WERI-Rb-1 (cell line): ENCODE results near the gene GJA4.
"Not testable (repeated sequence)": the region's sequence is repeated elsewhere in the genome, so short reads cannot be mapped to it uniquely, and the experiment has no call there.

Source experiments
- DNase-seq: peaks from one replicate; pipeline ENCODE4 v3.0.0-alpha.2; 2020
- H3K27ac ChIP-seq: fragments of 250-450 bp; sonication (Bioruptor Pico); 2 replicates; pipeline ENCODE4 v1.5.1; 2020; ENCODE audit warnings: mild to moderate bottlenecking, moderate library complexity
- H3K27me3 ChIP-seq: fragments of 250-450 bp; sonication (Bioruptor Pico); 2 replicates; pipeline ENCODE4 v1.5.1; 2021; ENCODE audit warnings: mild to moderate bottlenecking, low read depth, moderate library complexity; ENCODE audit not compliant: insufficient read depth, severe bottlenecking
- H3K36me3 ChIP-seq: fragments of 250-450 bp; sonication (Bioruptor Pico); 2 replicates; pipeline ENCODE4 v1.5.1; 2020; ENCODE audit warnings: mild to moderate bottlenecking, moderate library complexity
- H3K4me3 ChIP-seq: 2 replicates; pipeline ENCODE4 v1.5.1; 2011; ENCODE audit warnings: low read depth, mild to moderate bottlenecking, control low read depth, low read length
- H3K9me3 ChIP-seq: fragments of 250-450 bp; sonication (Bioruptor Pico); 2 replicates; pipeline ENCODE4 v1.5.1; 2021; ENCODE audit warnings: mild to moderate bottlenecking, moderate library complexity; ENCODE audit not compliant: severe bottlenecking
- TF ChIP-seq, protein P1 (sequence below): IDR thresholded peaks from 2 replicates; pipeline ENCODE4 v1.5.1; 2011; ENCODE audit warnings: low read depth, mild to moderate bottlenecking, control low read depth, inconsistent platforms, low read length

Gene GJA4

DNA sequence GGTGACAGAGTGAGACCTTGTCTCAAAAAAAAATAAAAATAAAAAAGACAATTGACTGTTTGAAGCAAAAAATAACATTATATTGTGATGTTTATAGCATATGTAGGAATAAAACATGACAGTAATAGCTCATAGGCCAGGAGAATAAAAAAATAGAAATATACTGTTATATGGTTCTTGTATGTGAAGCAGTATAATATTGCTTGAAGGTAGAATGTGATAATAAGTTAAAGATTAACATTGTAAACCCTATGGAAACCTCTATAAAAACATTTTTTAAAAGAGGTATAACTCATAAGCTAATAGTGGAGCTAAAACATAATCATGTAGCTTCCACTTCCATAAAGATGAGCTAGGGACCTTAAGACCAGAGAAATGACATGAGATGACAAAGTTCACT, 23.5 kb downstream of the GJA4 start:
- H3K36me3 ChIP-seq, result no peaks in the 10 kb centered on the region
- no peaks in the 10 kb centered on the region for H3K9me3 ChIP-seq
- H3K27ac ChIP-seq, result no peak overlapping the region
- TF ChIP-seq, protein P1, sequence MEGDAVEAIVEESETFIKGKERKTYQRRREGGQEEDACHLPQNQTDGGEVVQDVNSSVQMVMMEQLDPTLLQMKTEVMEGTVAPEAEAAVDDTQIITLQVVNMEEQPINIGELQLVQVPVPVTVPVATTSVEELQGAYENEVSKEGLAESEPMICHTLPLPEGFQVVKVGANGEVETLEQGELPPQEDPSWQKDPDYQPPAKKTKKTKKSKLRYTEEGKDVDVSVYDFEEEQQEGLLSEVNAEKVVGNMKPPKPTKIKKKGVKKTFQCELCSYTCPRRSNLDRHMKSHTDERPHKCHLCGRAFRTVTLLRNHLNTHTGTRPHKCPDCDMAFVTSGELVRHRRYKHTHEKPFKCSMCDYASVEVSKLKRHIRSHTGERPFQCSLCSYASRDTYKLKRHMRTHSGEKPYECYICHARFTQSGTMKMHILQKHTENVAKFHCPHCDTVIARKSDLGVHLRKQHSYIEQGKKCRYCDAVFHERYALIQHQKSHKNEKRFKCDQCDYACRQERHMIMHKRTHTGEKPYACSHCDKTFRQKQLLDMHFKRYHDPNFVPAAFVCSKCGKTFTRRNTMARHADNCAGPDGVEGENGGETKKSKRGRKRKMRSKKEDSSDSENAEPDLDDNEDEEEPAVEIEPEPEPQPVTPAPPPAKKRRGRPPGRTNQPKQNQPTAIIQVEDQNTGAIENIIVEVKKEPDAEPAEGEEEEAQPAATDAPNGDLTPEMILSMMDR, result no peak
- DNase-seq, result no peak
- H3K27me3 ChIP-seq, result no peaks in the 10 kb centered on the region
- no peak overlapping the region for H3K4me3 ChIP-seq

DNA sequence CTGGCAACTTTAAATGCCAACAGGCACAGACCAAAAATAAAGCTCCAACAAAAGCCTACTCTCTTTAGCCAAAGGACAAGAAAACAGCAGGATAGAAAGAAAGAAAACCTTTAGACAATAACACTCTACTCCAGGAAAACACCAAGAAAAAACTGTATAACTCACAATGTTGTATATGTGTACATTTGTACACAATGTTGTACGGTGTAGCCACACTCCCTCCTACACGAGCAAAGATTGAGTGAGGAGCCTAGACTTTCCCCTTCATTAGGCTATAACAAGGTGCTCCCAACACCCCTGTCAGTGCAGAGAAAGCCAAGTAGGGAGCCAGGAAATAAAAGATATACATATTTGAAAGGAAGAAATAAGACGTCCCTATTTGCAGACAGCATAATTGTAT, 24.0 kb downstream of the GJA4 start:
- TF ChIP-seq, protein P1, result no peak
- Histone ChIP-seq H3K27me3 (no peaks in the 10 kb centered on the region), H3K27ac (no peak overlapping the region), H3K4me3 (no peak overlapping the region), H3K9me3 (no peaks in the 10 kb centered on the region), H3K36me3 (no peaks in the 10 kb centered on the region)
- DNase-seq, result no peak

DNA sequence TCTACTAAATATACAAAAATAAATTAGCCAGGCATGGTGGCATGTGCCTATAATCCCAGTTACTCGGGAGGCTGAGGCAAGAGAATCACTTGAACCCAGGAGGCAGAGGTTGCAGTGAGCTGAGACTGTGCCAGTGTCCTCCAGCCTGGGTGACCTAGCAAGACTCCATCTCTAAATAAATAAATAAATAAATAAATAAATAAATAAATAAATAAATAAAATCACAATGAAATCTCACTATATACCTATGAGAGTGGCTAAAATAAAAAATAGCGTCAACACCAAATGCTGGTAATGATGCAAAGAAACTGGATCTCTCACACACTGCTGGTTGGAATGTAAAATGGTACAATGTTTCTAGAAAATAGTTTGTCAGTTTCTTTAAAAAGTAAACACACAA, 26.1 kb downstream of the GJA4 start:
- not testable (repeated sequence) for H3K4me3 ChIP-seq, H3K36me3 ChIP-seq, DNase-seq, H3K27me3 ChIP-seq, H3K9me3 ChIP-seq, H3K27ac ChIP-seq

DNA sequence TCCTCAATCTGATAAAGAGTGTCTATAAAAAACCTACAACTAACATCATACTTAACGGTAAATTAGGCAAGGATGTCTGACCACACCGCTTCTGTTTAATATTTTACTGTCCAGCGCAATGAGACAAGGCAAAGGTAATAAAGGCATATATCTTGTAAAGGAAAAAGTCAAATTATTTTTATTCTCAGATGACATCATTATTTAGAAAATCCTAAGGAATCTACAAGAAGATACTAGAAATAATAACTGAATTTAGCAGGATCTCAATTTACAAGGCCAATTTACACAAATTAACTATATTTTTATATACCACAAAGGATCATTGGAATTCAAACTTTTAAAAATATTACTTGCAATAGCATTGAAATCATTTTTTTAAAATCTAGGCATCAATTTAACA, 29.4 kb downstream of the GJA4 start:
- H3K27ac ChIP-seq, result no peak overlapping the region
- TF ChIP-seq, protein P1, result no peak
- H3K9me3 ChIP-seq, result no peaks in the 10 kb centered on the region
- H3K4me3 ChIP-seq, result no peak overlapping the region
- no peaks in the 10 kb centered on the region for H3K27me3 ChIP-seq
- no peaks in the 10 kb centered on the region for H3K36me3 ChIP-seq
- no peak for DNase-seq

DNA sequence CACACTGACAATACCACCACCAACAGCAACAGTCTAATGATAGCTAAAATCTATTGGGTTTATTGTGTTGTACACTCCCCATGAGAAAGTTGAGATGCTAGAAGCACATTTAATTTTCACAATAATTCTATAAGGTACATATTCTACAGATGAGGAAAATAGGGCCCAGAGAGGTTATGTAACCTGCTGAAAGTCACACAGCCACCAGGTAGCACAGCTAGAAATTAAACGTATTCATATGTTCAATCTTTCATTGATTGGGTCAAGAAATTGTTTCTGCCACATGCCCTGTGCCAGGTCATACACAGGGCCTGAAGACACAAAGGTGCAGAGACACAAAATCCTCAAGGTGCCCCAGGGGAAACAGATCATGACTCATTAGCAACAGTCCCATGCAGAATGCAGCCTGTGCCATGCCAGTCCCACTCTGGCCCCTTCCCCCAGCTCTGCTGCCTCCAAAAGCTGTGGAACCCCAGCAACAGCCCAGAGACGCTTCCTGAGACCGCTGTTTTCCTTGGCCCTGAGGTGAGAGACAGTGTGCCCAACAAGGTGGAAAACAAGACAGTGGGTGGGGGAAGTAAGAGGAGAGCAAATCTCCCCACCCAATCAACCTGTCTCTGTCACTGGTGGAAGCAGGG, 32.1 kb downstream of the GJA4 start:
- no peak for DNase-seq
- no peaks in the 10 kb centered on the region for H3K9me3 ChIP-seq
- no peaks in the 10 kb centered on the region for H3K36me3 ChIP-seq
- TF ChIP-seq, protein P1, result no peak
- H3K27ac ChIP-seq, result no peak overlapping the region
- no peaks in the 10 kb centered on the region for H3K27me3 ChIP-seq
- H3K4me3 ChIP-seq, result no peak overlapping the region

DNA sequence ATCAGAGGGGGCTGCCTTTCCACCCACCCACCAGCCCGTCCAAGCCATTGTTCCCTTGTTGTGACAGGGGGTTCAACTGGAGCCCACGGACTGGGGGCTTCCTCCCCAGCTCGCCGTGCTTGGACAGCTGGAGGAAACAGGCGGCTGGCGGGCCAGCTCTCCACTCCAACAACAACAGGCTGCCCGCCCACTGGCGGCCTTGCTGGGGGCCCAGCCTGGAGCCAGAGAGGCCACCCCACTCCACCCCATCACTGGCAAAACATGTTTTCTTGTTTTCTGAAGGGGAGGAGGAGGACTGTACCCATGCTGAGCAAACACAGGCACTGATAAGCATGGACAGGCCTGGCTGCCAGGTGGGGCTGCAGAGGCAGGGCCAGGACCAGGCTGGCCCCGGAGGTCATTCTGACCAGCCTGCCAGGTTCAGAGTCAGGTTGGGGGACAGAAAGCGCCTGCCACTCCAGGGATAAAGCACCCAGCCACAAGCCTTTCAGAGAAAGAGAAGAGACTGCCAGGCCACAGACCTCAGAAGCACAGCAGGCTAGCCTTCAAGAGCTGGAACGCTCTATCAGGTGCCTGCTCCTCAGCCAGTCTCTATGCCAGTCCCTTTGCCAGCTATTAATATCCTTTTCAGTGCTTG, 32.8 kb downstream of the GJA4 start:
- Histone ChIP-seq H3K36me3 (no peaks in the 10 kb centered on the region), H3K27ac (no peak overlapping the region), H3K9me3 (no peaks in the 10 kb centered on the region), H3K27me3 (no peaks in the 10 kb centered on the region), H3K4me3 (no peak overlapping the region)
- TF ChIP-seq, protein P1, result no peak
- DNase-seq, result no peak
